Stimulated activated memory B cell treated with anti-CD40 and anti-IgM and Interleukin-4, amounts not matched to agents 10 μg/mL and 1 μg/mL and 100 μg/mL, for 72 hours (primary cell): ENCODE data around the gene TMEM132C.

ENCODE experiments used
- ATAC-seq: fragments of 150-1000 bp; cut with Tn5 transposase; 2 replicates; pipeline ENCODE4 v1.10.0; 2021
- H3K27ac Mint-ChIP-seq: one replicate; pipeline ENCODE4 v1.8.0; 2022; ENCODE audit warnings: mild to moderate bottlenecking, mixed read lengths
- H3K27me3 Mint-ChIP-seq: one replicate; pipeline ENCODE4 v1.8.0; 2022; ENCODE audit warnings: mixed read lengths
- H3K36me3 Mint-ChIP-seq: one replicate; pipeline ENCODE4 v1.8.0; 2022; ENCODE audit warnings: mixed read lengths
- H3K4me1 Mint-ChIP-seq: one replicate; pipeline ENCODE4 v1.8.0; 2022; ENCODE audit warnings: mixed read lengths
- H3K4me3 Mint-ChIP-seq: one replicate; pipeline ENCODE4 v1.8.0; 2022; ENCODE audit warnings: mild to moderate bottlenecking, moderate library complexity, mixed read lengths
- H3K9me3 Mint-ChIP-seq: one replicate; pipeline ENCODE4 v1.8.0; 2022; ENCODE audit warnings: mixed read lengths

TMEM132C gene

GRCh38 chr12:128399253-128399652 is 132.3 kb downstream of the TMEM132C start:
- no peak overlapping the region for H3K4me3 Mint-ChIP-seq
- H3K9me3 Mint-ChIP-seq: peaks cover 2% of the 10 kb centered on the region
- H3K4me1 Mint-ChIP-seq: no peaks in the 10 kb centered on the region
- H3K27ac Mint-ChIP-seq: no peak overlapping the region
- peaks cover 3% of the 10 kb centered on the region for H3K27me3 Mint-ChIP-seq
- H3K36me3 Mint-ChIP-seq: no peaks in the 10 kb centered on the region
- no peak for ATAC-seq

DNA sequence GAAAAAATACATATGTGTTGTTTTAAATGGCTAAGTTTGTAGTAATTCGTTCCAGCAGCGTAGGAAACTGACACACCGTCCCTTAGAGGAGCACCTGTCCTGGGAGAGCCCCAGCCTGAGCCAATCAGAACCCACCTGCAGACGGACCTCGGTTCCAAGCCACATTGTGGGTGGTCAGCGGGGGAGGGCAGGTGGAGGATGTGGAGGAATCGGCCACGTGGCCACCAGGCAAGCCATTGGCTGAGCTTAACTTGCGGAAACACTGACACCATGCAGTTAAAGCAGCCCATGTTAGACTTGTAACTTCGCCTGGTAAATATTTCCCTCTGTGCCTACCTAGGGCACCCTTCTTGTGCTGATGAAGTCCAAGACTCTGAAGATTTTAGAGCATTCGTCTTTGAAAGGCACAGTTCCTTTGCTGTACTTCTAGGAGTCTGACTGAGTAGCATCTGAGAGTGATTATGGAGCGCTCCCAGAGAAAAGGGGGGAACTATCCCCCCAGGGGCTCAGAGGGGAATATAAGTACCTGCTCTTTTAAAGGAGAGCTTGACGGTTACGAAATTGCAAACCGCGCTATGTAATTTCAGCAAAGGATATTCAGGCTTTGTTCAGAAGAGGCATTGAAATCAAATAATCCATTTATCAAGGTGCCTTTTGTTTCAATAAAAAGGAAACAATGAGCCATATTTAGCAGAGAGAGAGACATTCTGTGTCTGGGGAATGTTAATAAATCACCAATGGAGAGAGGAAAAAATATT is 135.7 kb downstream of the TMEM132C start:
- no peak for ATAC-seq
- Mint-ChIP-seq H3K4me3 (no peak overlapping the region), H3K27ac (no peak overlapping the region), H3K9me3 (peaks cover 11% of the 10 kb centered on the region), H3K36me3 (no peaks in the 10 kb centered on the region), H3K4me1 (no peaks in the 10 kb centered on the region), H3K27me3 (peaks cover 7% of the 10 kb centered on the region)

- Mint-ChIP-seq H3K27me3 (peaks cover 7% of the 10 kb centered on the region), H3K4me1 (no peaks in the 10 kb centered on the region), H3K36me3 (no peaks in the 10 kb centered on the region), H3K27ac (no peak overlapping the region), H3K9me3 (peaks cover 14% of the 10 kb centered on the region), H3K4me3 (no peak overlapping the region)
- no peak for ATAC-seq
Observed at GRCh38 chr12:128408669-128409068, 141.7 kb downstream of the TMEM132C start.

- Mint-ChIP-seq H3K27ac (no peak overlapping the region), H3K4me3 (no peak overlapping the region)
Observed at GRCh38 chr12:128415036-128415560, 148.1 kb downstream of the TMEM132C start.

GRCh38 chr12:128418944-128419343 is 152.0 kb downstream of the TMEM132C start:
- ATAC-seq: no peak
- Mint-ChIP-seq H3K4me1 (no peaks in the 10 kb centered on the region), H3K4me3 (no peak overlapping the region), H3K27me3 (no peaks in the 10 kb centered on the region), H3K27ac (no peak overlapping the region), H3K9me3 (peaks cover 5% of the 10 kb centered on the region), H3K36me3 (no peaks in the 10 kb centered on the region)

More at GRCh38 chr12:128415036-128415560, 148.1 kb downstream of the TMEM132C start:
- Mint-ChIP-seq H3K9me3 (peaks cover 3% of the 10 kb centered on the region), H3K27me3 (no peaks in the 10 kb centered on the region), H3K4me1 (no peaks in the 10 kb centered on the region), H3K36me3 (no peaks in the 10 kb centered on the region)
- ATAC-seq: no peak

- Mint-ChIP-seq H3K9me3 (peaks cover 5% of the 10 kb centered on the region), H3K4me3 (no peak overlapping the region), H3K27ac (no peak overlapping the region), H3K36me3 (no peaks in the 10 kb centered on the region), H3K27me3 (no peaks in the 10 kb centered on the region), H3K4me1 (no peaks in the 10 kb centered on the region)
- ATAC-seq: no peak
Observed at GRCh38 chr12:128420163-128420562, 153.2 kb downstream of the TMEM132C start.

- no peak overlapping the region for H3K27ac Mint-ChIP-seq
- no peak for ATAC-seq
- H3K4me3 Mint-ChIP-seq: no peak overlapping the region
- H3K4me1 Mint-ChIP-seq: no peaks in the 10 kb centered on the region
- no peaks in the 10 kb centered on the region for H3K36me3 Mint-ChIP-seq
- peaks cover 5% of the 10 kb centered on the region for H3K9me3 Mint-ChIP-seq
- H3K27me3 Mint-ChIP-seq: no peaks in the 10 kb centered on the region
Observed at GRCh38 chr12:128421375-128421774, 154.4 kb downstream of the TMEM132C start.

- Mint-ChIP-seq H3K9me3 (peaks cover 5% of the 10 kb centered on the region), H3K36me3 (no peaks in the 10 kb centered on the region), H3K27me3 (no peaks in the 10 kb centered on the region), H3K4me3 (no peak overlapping the region), H3K4me1 (no peaks in the 10 kb centered on the region), H3K27ac (no peak overlapping the region)
- no peak for ATAC-seq
Observed at GRCh38 chr12:128423205-128423604, 156.2 kb downstream of the TMEM132C start.

- Mint-ChIP-seq H3K36me3 (no peaks in the 10 kb centered on the region), H3K27ac (no peak overlapping the region), H3K9me3 (peaks cover 5% of the 10 kb centered on the region), H3K4me3 (no peak overlapping the region), H3K4me1 (no peaks in the 10 kb centered on the region), H3K27me3 (no peaks in the 10 kb centered on the region)
- ATAC-seq: no peak
Observed at GRCh38 chr12:128424931-128425431, 158.0 kb downstream of the TMEM132C start.

GRCh38 chr12:128425666-128426331 is 158.8 kb downstream of the TMEM132C start:
- no peaks in the 10 kb centered on the region for H3K27me3 Mint-ChIP-seq
- H3K27ac Mint-ChIP-seq: no peak overlapping the region
- H3K4me1 Mint-ChIP-seq: no peaks in the 10 kb centered on the region
- no peak for ATAC-seq
- no peaks in the 10 kb centered on the region for H3K9me3 Mint-ChIP-seq
- no peaks in the 10 kb centered on the region for H3K36me3 Mint-ChIP-seq
- H3K4me3 Mint-ChIP-seq: no peak overlapping the region

DNA sequence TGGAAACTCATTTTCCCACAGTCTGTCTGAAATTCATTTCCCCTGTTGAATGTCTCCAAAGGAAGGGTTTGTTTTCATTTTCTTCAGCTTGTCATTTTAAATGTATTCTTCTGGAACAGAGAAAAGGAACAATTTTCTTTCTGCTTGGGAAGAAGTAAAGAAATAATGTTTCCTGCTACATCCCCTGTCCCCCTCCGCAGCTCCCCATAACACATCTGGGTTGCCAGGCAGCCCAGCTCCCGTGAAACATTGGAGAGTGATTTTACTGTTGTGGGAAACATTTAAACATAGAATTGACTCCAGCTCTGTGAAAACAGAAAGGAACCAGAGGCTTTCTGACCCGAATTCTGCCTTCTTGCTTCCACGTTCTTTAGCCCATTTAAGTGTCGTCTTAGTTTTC is 159.5 kb downstream of the TMEM132C start:
- no peak overlapping the region for H3K27ac Mint-ChIP-seq
- H3K9me3 Mint-ChIP-seq: no peaks in the 10 kb centered on the region
- H3K4me3 Mint-ChIP-seq: no peak overlapping the region
- no peaks in the 10 kb centered on the region for H3K4me1 Mint-ChIP-seq
- no peaks in the 10 kb centered on the region for H3K27me3 Mint-ChIP-seq
- no peaks in the 10 kb centered on the region for H3K36me3 Mint-ChIP-seq
- ATAC-seq: no peak

DNA sequence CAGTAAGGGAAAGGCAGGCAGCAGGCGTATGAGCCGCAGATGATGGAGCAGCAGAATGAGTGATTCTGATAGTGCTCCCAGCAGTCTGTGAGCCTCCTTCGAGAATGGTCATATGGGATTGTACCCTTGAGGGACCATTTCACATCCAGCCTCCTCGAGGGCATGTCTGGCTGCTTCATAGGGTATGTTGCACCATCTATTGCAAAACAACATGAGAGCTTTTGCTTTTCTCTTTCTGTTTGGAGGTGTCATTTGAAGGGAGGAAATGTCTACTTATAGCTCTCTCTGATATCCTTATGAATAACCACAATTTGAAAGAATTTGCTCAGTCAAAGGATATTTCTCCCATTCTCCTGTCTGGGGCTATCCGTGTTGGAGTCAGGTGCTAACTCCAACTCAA is 172.8 kb downstream of the TMEM132C start:
- no peaks in the 10 kb centered on the region for H3K4me1 Mint-ChIP-seq
- H3K36me3 Mint-ChIP-seq: no peaks in the 10 kb centered on the region
- no peak overlapping the region for H3K4me3 Mint-ChIP-seq
- H3K9me3 Mint-ChIP-seq: no peaks in the 10 kb centered on the region
- no peak for ATAC-seq
- no peak overlapping the region for H3K27ac Mint-ChIP-seq
- no peaks in the 10 kb centered on the region for H3K27me3 Mint-ChIP-seq

- H3K4me3 Mint-ChIP-seq: no peak overlapping the region
Observed at GRCh38 chr12:128442096-128442495, 175.1 kb downstream of the TMEM132C start.

GRCh38 chr12:128444598-128444997 is 177.6 kb downstream of the TMEM132C start:
- Mint-ChIP-seq H3K4me3 (no peak overlapping the region), H3K27me3 (no peaks in the 10 kb centered on the region), H3K36me3 (no peaks in the 10 kb centered on the region), H3K4me1 (no peaks in the 10 kb centered on the region), H3K27ac (no peak overlapping the region), H3K9me3 (no peaks in the 10 kb centered on the region)
- no peak for ATAC-seq

More at GRCh38 chr12:128442096-128442495, 175.1 kb downstream of the TMEM132C start:
- no peaks in the 10 kb centered on the region for H3K9me3 Mint-ChIP-seq
- no peak for ATAC-seq
- no peaks in the 10 kb centered on the region for H3K27me3 Mint-ChIP-seq
- no peak overlapping the region for H3K27ac Mint-ChIP-seq
- H3K36me3 Mint-ChIP-seq: no peaks in the 10 kb centered on the region
- H3K4me1 Mint-ChIP-seq: no peaks in the 10 kb centered on the region

- Mint-ChIP-seq H3K4me3 (no peak overlapping the region), H3K36me3 (no peaks in the 10 kb centered on the region), H3K27me3 (no peaks in the 10 kb centered on the region), H3K4me1 (no peaks in the 10 kb centered on the region), H3K27ac (no peak overlapping the region), H3K9me3 (no peaks in the 10 kb centered on the region)
- ATAC-seq: no peak
Observed at GRCh38 chr12:128445415-128446127, 178.6 kb downstream of the TMEM132C start.
